Activated effector memory CD4-positive, alpha-beta T cell treated with Interleukin-2 at 50 U/mL for 16 hours (primary cell): ENCODE data around the gene FOXP3.

ENCODE experiments used
- DNase-seq: peaks from one replicate; pipeline ENCODE4 v3.0.0-alpha.2; 2020

FOXP3 gene

GRCh38 chrX:49272421-49272820 lies 7.9 kb upstream of the FOXP3 start:
- DNase-seq = no peak

- DNase-seq = no peak
These were observed 6.8 kb upstream of the FOXP3 start for GRCh38 chrX:49271341-49271740.

- DNase-seq = no peak
These were observed 5.9 kb upstream of the FOXP3 start for GRCh38 chrX:49270249-49270921.

DNA sequence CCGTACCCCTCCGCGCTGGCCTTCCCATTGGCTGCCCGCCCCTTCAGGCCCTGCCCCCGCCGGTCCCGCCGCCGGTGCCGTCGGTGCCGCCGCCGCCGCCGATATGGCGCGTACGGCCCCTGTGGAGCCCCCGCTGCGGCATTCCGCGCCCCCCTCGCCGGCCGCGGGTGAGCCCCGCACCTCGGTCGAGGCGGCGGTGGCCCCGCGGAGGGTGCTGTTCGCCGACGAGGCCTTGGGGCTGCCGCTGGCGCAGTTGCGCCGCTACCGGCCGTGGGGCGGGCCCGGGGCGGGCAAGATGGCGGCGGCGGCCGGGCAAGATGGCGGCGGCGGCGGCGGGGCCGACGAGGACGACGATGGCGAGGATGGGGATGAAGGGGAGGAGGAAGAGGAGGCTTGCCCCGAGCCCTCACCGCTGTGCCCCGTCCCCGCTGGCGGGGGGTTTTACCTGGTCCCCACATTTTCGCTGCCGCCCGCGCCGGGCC lies 5.3 kb upstream of the FOXP3 start, which contains the start of gene PPP1R3F:
TSS of gene PPP1R3F (plus strand) at position 27 of the 482 bp plus-strand sequence. CDS start at position 104, 77 bp downstream.
- DNase-seq = no peak

- peak; percentile 89 for DNase-seq
These were observed 4.7 kb upstream of the FOXP3 start for GRCh38 chrX:49269010-49269766.

GRCh38 chrX:49268702-49269009 lies 4.1 kb upstream of the FOXP3 start:
- DNase-seq = no peak

- no peak for DNase-seq
These were observed 2.3 kb upstream of the FOXP3 start for GRCh38 chrX:49266523-49267445.

- no peak for DNase-seq
These were observed 879 bp downstream of the FOXP3 start for GRCh38 chrX:49263631-49264030.

GRCh38 chrX:49262603-49263002 lies 1.9 kb downstream of the FOXP3 start:
- no peak for DNase-seq

DNA sequence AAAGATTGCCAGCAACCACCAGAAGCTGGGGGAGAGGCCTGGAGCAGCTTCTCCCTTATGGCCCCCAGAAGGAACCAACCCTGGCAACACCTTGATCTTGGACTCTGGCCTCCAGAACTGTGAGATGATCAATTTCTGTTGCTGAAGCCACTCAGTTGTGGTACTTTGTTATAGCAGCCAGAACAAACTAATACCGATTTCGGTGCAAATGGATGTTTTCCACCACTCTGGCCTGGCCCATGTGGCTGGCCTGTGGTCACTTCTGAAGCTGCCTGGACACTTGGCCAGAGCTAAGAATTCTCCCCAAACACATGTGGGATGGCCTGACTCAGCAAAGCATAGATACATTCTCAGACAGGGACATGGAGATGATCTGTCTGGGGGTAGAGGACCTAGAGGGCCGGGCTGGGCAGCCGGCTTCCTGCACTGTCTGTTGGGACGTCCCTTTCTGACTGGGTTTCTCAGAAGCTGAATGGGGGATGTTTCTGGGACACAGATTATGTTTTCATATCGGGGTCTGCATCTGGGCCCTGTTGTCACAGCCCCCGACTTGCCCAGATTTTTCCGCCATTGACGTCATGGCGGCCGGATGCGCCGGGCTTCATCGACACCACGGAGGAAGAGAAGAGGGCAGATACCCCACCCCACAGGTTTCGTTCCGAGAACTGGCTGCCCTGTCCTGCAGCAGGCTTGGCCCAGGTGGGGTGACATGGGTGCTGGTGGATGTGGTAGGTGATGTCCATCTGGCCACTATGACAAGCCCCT lies 4.1 kb downstream of the FOXP3 start:
- no peak for DNase-seq

DNA sequence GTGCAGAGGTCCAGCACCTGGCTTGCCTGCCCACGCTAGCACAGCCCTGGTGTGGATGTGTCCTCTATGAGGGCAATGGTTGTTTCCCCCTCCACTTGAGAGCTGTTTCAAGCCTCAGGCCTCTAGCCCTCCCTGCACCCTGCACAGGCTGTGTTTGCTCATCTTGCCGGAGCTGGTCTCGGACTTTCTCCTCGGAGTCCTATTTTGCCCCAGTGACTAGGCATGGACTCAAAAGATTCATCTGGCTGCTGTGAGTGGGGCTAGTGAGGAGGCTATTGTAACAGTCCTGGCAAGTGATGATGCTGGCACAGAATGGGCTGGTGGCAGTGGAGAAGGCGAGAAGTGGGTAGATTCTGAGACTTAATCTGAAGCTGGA lies 5.8 kb downstream of the FOXP3 start:
- DNase-seq = no peak

DNA sequence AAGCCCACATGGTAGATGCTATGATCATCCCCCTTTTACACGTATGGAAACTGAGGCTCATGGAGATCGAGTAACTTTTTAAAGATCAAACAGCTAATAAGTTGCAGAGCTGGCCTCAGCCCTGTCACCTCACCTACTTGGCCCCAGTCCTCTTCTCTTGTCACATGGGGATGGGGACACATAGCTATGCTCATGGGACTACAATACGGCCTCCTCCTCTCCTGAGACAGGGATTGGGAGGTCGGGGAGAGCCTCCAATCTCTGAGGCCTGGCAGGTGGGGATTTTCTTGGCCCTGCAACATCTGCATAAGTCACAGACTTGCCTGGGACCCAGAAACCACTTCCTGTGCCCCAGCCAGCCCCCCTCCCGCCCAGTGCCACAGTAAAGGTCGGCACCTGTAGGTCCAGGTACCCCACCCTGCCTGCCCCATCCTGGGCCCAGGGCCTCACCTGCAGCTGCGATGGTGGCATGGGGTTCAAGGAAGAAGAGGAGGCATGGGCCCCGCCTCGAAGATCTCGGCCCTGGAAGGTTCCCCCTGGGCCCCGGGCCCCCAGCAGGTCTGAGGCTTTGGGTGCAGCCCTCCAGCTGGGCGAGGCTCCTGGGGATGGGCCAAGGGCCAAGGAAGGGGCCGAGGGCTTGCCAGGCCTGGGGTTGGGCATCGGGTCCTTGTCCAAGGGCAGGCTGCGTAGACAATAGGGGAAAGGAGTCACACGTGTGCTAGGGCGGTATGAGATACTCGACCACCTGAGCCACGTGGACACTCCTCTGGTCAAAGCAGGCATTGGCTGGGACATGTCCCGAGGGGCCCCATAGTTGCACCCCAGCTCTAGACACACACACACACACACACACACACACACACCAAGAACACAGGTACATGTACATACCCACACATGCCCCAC lies 6.4 kb downstream of the FOXP3 start:
- no peak for DNase-seq

- DNase-seq = no peak
These were observed 7.3 kb downstream of the FOXP3 start for GRCh38 chrX:49257074-49257790.

DNA sequence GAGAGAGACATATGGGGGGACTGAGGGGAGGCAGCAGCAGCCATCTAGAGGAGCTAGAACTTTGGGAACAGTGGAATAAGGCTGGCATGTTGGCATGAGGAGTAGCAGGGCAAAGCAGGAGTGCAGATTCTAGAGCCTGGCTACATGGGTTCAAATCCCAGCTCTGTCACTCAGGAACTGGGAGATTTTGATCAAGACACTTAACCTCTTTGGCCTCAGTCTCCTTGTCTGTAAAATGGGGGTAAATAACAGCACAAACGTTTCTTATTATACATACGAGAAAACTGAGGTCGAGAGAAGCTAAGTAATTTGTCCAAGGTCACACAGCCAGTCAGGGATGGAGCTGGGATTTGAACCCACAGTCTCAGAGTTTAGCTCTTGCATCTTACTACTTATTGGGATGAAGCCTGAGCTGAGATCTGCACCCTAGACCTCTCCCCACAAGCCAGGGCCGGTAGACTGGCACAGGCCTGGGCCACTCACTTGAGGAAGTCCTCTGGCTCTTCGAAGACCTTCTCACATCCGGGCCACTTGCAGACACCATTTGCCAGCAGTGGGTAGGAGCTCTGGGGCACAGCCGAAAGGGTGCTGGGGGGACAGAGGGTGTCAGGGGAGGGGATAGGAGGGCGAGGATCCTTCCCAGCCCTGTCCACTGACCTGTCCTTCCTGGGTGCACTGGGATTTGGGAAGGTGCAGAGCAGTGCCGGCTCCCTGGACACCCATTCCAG lies 8.1 kb downstream of the FOXP3 start:
- DNase-seq = no peak

DNA sequence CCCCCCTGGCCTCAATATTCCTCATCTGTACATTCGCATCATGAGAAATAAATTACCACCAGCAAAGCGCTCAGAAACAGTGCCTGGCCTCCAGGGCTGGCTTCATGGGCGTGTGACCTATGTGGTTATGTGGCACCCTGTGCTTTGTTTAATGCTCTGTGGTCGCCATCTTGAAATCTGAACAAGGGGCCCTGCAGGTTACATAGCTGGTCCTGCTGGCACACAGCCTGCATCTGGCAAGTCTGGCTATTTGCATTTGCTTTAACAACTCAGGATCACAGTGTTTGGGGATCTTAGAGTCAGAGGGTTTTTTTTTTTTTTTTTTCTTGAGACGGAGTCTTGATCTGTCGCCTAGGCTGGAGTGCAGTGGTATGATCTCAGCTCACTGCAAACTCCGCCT lies 9.9 kb downstream of the FOXP3 start:
- no peak for DNase-seq

DNA sequence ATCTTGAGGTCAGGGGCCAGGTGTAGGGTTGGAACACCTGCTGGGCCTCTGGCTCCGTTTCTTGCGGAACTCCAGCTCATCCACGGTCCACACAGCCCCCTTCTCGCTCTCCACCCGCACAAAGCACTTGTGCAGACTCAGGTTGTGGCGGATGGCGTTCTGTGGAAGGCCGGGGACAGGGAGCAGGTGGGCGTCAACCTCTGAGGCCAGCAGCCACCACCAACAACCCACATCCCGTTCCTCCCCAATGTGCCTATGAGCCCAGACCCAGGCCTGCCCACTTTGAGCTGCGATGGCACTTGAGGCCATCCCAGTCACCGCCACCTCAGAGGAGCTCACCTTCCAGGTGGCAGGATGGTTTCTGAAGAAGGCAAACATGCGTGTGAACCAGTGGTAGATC lies 13.2 kb downstream of the FOXP3 start:
- DNase-seq = no peak

- no peak for DNase-seq
These were observed 13.9 kb downstream of the FOXP3 start for GRCh38 chrX:49250578-49250977.

DNA sequence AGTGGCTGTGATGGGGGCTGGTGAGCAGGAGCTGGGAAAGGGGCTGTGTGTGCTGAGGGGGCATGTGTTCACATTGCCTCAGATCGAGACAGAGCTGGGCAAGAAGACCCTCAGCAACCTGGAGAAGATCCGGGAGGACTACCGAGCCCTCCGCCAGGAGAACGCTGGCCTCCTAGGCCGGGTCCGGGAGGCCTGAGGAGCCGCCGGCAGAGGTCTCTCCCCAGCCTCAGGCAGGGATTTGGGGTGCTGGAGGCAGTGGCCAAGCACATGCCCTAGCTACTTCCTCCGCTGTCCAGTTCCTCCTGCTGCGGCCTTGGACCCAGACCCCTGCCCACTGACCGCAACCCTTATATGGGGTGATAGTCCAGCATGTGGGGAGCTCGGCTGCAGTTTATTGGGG lies 14.4 kb downstream of the FOXP3 start:
- no peak for DNase-seq

DNA sequence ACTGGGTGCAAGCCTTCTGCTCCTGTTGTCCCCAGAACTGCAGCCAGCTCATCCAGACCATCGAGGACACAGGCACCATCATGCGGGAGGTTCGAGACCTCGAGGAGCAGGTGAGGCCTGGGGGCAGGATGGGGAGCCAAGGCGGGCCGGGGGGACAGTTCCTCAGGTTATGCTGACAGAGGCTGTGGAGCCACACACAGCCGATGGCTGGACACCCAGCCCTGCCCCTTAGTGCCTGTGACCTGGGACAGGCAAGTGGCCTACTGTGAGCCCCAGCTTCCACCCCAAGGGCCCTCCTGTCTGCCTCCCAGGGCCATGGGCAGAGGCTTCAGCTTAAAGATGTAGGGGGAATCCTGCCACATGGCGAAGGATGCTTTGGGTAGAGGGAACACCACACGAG lies 14.9 kb downstream of the FOXP3 start:
- no peak for DNase-seq

- DNase-seq = no peak
These were observed 15.4 kb downstream of the FOXP3 start for GRCh38 chrX:49249071-49249470.
